PC-3 (cell line): ENCODE measurements around the gene ST6GALNAC6. TPM values are rescaled to one million over a fixed set of nuclear protein-coding genes. Genes with fewer than 3 reads are reported as not detected.

Source experiments
- ATAC-seq: fragments of 200-7000 bp; cut with Tn5 transposase; 2 replicates; pipeline ENCODE4 v1.9.1; 2020; ENCODE audit warnings: mild to moderate bottlenecking, moderate library complexity
- BruUV-seq: library from RNA; stranded (reverse); fragments of 400-500 nt; replicated peaks from 2 replicates; lab custom pipeline; 2021; lab: Mats Ljungman, UMichigan
- CTCF ChIA-PET: fragments of 300-600 bp; sonication (Branson Sonifier 250); formaldehyde crosslinking; loops from one replicate; lab custom pipeline; 2022; ENCODE audit warnings: antibody characterized with exemption; lab: Charles Lee
- POLR2A ChIA-PET: fragments of 300-600 bp; sonication (Branson Sonifier 250); formaldehyde crosslinking; loops from one replicate; lab custom pipeline; 2022; ENCODE audit warnings: antibody characterized with exemption; ENCODE audit not compliant: unreplicated experiment; lab: Charles Lee
- DNase-seq: peaks from one replicate; pipeline ENCODE4 v3.0.0-alpha.2; 2015
- H2AFZ ChIP-seq: fragments of 300-600 bp; sonication (generic); 2 replicates; pipeline ENCODE4 v1.6.0; 2016; ENCODE audit warnings: antibody characterized with exemption, low read length
- H3F3A ChIP-seq: fragments of 300-600 bp; sonication (generic); one replicate; pipeline ENCODE4 v1.6.0; 2017; ENCODE audit warnings: antibody characterized with exemption, low read length, control low read depth, mild to moderate bottlenecking; ENCODE audit not compliant: unreplicated experiment
- H3K27ac ChIP-seq: fragments of 300-600 bp; sonication (generic); 2 replicates; pipeline ENCODE4 v1.5.1; 2016; ENCODE audit warnings: mild to moderate bottlenecking, low read length
- H3K27me3 ChIP-seq: fragments of 300-600 bp; sonication (generic); 2 replicates; pipeline ENCODE4 v1.6.1; 2016; ENCODE audit warnings: low read length, mixed read lengths
- H3K36me3 ChIP-seq: fragments of 300-600 bp; sonication (generic); 2 replicates; pipeline ENCODE4 v1.6.1; 2016; ENCODE audit warnings: low read depth, mixed run types, low read length, mixed read lengths
- H3K4me1 ChIP-seq: fragments of 300-600 bp; sonication (generic); 2 replicates; pipeline ENCODE4 v1.5.1; 2016; ENCODE audit warnings: low read length; ENCODE audit not compliant: insufficient read depth
- H3K4me2 ChIP-seq: fragments of 300-600 bp; sonication (generic); 2 replicates; pipeline ENCODE4 v1.6.0; 2016; ENCODE audit warnings: low read length
- H3K4me3 ChIP-seq: fragments of 300-600 bp; sonication (generic); 2 replicates; pipeline ENCODE4 v1.5.1; 2016; ENCODE audit warnings: mild to moderate bottlenecking, low read length, mixed read lengths
- H3K79me2 ChIP-seq: fragments of 300-600 bp; sonication (generic); 2 replicates; pipeline ENCODE4 v1.6.1; 2017; ENCODE audit warnings: low read length, mixed read lengths
- H3K9ac ChIP-seq: fragments of 300-600 bp; sonication (generic); 2 replicates; pipeline ENCODE4 v1.6.0; 2016; ENCODE audit warnings: mild to moderate bottlenecking, low read length
- H3K9me2 ChIP-seq: fragments of 300-600 bp; sonication (generic); replicated peaks from 2 replicates; pipeline ENCODE4 v1.6.1; 2016; ENCODE audit warnings: mixed run types, low read length, mixed read lengths
- H3K9me3 ChIP-seq: fragments of 300-600 bp; sonication (generic); 2 replicates; pipeline ENCODE4 v1.6.1; 2016; ENCODE audit warnings: low read length, mixed read lengths
- H4K20me1 ChIP-seq: fragments of 300-600 bp; sonication (generic); 2 replicates; pipeline ENCODE4 v1.6.1; 2016; ENCODE audit warnings: low read length, mixed read lengths
- EZH2 ChIP-seq: fragments of 300-600 bp; sonication (generic); IDR thresholded peaks from one replicate; pipeline ENCODE4 v1.6.1; 2017; ENCODE audit warnings: antibody characterized with exemption, mild to moderate bottlenecking, low read length; ENCODE audit not compliant: unreplicated experiment
- EZH2phosphoT487 ChIP-seq: fragments of 300-600 bp; sonication (generic); IDR thresholded peaks from 2 replicates; pipeline ENCODE4 v1.6.1; 2018; ENCODE audit warnings: mild to moderate bottlenecking, antibody characterized with exemption, low read length, borderline replicate concordance
- intact Hi-C: fragments of 100-400 bp; cut with micrococcal nuclease; formaldehyde crosslinking; loops from 2 replicates; pipeline ENCODE4 v1.9.0; 2023
- total RNA-seq: library from RNA; depleted of rRNA; stranded (reverse); fragments of >200 nt; gene quantifications from 2 replicates; pipeline ENCODE4 v1.2.3, GENCODE V29; 2014
- TF ChIP-seq, protein P1 (sequence below): fragments of 300-600 bp; sonication (generic); conservative IDR thresholded peaks from 2 replicates; pipeline ENCODE4 v1.5.1; 2017; ENCODE audit warnings: antibody characterized with exemption, low read depth, mild to moderate bottlenecking, low read length

The ST6GALNAC6 gene
- total RNA-seq, 1 experiment from 2014 or later, result 14.5 TPM

DNA sequence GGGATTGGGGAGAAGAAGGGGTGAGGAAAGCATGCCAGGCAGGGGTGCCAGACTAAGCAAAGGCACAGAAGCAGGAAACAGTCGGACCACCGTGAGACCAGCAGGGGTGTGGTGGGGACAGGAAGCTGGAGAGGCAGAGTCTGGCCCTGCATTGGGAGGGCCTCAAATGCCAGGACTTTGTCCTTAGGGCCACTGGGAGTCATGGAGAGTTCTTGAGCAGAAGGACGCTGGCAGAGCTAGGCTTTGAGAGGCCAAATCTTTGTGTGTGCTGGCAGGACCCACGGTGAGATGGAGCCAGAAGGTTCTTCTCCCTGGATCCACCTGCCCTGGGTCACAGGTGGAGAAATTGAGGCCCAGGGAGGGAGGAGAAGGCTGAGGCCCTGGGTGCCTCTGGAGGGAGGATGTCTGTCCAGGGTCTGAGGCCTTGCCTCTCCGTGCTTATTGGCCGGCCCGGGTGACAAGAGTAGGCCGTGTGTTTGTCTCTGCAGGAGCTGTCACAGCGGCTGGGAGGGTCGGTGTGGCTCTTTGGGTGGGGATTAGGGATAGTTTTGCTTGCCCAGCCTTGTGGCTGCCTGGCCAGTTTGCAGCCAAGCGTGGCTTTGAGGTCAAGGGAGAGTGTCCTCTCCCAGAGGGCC, 43.2 kb downstream of the ST6GALNAC6 start:
- POLR2A ChIA-PET, result no interaction called here
- H3K4me1 ChIP-seq, result no peaks in the 10 kb centered on the region
- TF ChIP-seq, protein P1, sequence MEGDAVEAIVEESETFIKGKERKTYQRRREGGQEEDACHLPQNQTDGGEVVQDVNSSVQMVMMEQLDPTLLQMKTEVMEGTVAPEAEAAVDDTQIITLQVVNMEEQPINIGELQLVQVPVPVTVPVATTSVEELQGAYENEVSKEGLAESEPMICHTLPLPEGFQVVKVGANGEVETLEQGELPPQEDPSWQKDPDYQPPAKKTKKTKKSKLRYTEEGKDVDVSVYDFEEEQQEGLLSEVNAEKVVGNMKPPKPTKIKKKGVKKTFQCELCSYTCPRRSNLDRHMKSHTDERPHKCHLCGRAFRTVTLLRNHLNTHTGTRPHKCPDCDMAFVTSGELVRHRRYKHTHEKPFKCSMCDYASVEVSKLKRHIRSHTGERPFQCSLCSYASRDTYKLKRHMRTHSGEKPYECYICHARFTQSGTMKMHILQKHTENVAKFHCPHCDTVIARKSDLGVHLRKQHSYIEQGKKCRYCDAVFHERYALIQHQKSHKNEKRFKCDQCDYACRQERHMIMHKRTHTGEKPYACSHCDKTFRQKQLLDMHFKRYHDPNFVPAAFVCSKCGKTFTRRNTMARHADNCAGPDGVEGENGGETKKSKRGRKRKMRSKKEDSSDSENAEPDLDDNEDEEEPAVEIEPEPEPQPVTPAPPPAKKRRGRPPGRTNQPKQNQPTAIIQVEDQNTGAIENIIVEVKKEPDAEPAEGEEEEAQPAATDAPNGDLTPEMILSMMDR, result no peak
- TF ChIP-seq EZH2, result no peak
- no peak for TF ChIP-seq EZH2phosphoT487
- no peaks in the 10 kb centered on the region for H3K27me3 ChIP-seq
- H3K4me3 ChIP-seq, result no peak overlapping the region
- intact Hi-C loops, result no loop called here
- CTCF ChIA-PET, result no interaction called here
- no peaks in the 10 kb centered on the region for H3F3A ChIP-seq
- ATAC-seq (no peak), DNase-seq (no peak)
- H3K9me3 ChIP-seq, result no peaks in the 10 kb centered on the region
- H3K27ac ChIP-seq, result no peak overlapping the region
- no peak overlapping the region for H3K9ac ChIP-seq
- H3K79me2 ChIP-seq, result no peaks in the 10 kb centered on the region
- no TSS peak for BruUV-seq
- no peaks in the 10 kb centered on the region for H3K36me3 ChIP-seq
- H4K20me1 ChIP-seq, result no peaks in the 10 kb centered on the region
- H3K4me2 ChIP-seq, result no peak overlapping the region
- no peak overlapping the region for H2AFZ ChIP-seq
- no peaks in the 10 kb centered on the region for H3K9me2 ChIP-seq

DNA sequence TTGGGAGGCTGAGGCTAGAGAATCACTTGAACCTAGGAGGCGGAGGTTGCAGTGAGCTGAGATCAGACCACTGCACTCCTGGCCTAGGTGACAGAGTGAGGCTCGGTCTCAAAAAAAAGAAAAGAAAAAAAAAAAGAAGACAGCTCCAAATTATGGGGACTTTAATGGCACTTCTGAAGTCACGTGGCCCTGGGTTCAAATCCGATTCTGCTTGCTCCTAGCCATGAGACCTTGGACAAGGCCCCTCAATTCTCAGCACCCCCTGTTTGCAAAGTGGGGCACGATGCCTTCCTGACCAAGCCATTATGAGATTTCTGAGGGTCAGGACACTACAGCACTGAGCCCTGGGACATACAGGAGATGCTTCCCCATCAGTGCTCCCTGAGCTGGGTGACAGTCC, 43.9 kb downstream of the ST6GALNAC6 start:
- Histone ChIP-seq H3K36me3 (no peaks in the 10 kb centered on the region), H3K79me2 (no peaks in the 10 kb centered on the region), H3K9me3 (no peaks in the 10 kb centered on the region), H3K27ac (no peak overlapping the region), H3K27me3 (no peaks in the 10 kb centered on the region), H3K4me3 (no peak overlapping the region), H3F3A (no peaks in the 10 kb centered on the region), H3K9me2 (no peaks in the 10 kb centered on the region), H2AFZ (no peak overlapping the region), H4K20me1 (no peaks in the 10 kb centered on the region), H3K4me1 (no peaks in the 10 kb centered on the region), H3K4me2 (no peak overlapping the region), H3K9ac (no peak overlapping the region)
- BruUV-seq, result no TSS peak
- intact Hi-C loops, result no loop called here
- ChIA-PET CTCF (no interaction called here), POLR2A (no interaction called here)
- no peak for DNase-seq
- TF ChIP-seq EZH2phosphoT487 (no peak), EZH2 (no peak)
- TF ChIP-seq, protein P1, result no peak
- ATAC-seq, result no peak

DNA sequence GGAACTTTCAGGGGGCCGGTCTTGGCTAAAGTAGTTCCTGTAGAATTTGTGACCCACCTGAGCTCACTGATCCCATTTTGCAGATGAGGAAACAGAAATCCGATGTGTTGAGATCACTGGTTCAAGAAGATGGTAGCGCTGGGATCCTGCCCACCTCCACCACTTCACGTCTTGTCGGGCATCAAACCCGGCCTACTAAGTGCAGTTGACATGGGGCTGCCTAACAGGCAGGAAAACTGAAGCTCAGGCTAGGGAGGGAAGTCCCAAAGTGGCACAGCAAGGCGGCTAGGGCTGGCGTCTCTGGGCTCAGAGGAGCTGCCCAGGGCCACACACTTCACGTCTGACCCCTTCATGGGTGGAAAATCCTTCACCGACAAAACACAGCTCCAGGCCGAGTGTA, 44.4 kb downstream of the ST6GALNAC6 start:
- H3K9me3 ChIP-seq, result no peaks in the 10 kb centered on the region
- H3K79me2 ChIP-seq, result no peaks in the 10 kb centered on the region
- no peak overlapping the region for H3K9ac ChIP-seq
- DNase-seq (no peak), ATAC-seq (no peak)
- no TSS peak for BruUV-seq
- no peak overlapping the region for H3K4me2 ChIP-seq
- intact Hi-C loops, result no loop called here
- ChIA-PET POLR2A (no interaction called here), CTCF (no interaction called here)
- no peaks in the 10 kb centered on the region for H3K9me2 ChIP-seq
- H3K4me3 ChIP-seq, result no peak overlapping the region
- no peak overlapping the region for H3K27ac ChIP-seq
- H2AFZ ChIP-seq, result no peak overlapping the region
- no peaks in the 10 kb centered on the region for H3K27me3 ChIP-seq
- TF ChIP-seq EZH2phosphoT487, result no peak
- no peak for TF ChIP-seq EZH2
- TF ChIP-seq, protein P1, result no peak
- no peaks in the 10 kb centered on the region for H3F3A ChIP-seq
- no peaks in the 10 kb centered on the region for H4K20me1 ChIP-seq
- H3K36me3 ChIP-seq, result no peaks in the 10 kb centered on the region
- no peaks in the 10 kb centered on the region for H3K4me1 ChIP-seq
